ENCODE results near the gene EFTUD2.

DNA sequence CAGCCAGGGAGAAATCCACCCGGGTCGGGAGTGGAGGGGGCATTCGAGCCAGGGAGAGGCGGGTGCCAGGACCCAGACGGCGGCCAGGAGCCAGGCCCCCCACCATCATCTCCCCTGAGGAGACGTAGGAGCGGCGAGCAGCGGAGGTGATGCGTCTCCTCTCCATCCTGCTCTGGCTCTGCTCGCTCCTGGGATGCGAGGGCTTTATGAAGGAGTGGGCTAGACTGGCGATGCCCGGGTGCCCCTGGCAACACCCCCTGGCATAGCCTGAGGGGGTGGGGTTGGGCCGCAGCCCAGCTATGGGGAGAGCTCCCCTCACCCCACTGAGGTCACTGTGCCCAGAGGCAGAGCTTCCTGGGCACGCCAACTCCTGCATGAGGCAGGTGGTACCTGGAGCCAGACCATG is 16.1 kb upstream of the EFTUD2 start, which contains the start of gene GFAP:
- TF ChIP-seq ZFP30 (CRISPR knock-in tag; IDR thresholded peaks at IDR 0.05) (no peak), TCF4 (CRISPR knock-in tag; IDR thresholded peaks at IDR 0.05; ENCODE audit: borderline replicate concordance) (no peak), ZNF565 (CRISPR knock-in tag; conservative IDR thresholded peaks at IDR 0.05; ENCODE audit: low read depth) (no peak)
- TF ChIP-seq, protein P1, sequence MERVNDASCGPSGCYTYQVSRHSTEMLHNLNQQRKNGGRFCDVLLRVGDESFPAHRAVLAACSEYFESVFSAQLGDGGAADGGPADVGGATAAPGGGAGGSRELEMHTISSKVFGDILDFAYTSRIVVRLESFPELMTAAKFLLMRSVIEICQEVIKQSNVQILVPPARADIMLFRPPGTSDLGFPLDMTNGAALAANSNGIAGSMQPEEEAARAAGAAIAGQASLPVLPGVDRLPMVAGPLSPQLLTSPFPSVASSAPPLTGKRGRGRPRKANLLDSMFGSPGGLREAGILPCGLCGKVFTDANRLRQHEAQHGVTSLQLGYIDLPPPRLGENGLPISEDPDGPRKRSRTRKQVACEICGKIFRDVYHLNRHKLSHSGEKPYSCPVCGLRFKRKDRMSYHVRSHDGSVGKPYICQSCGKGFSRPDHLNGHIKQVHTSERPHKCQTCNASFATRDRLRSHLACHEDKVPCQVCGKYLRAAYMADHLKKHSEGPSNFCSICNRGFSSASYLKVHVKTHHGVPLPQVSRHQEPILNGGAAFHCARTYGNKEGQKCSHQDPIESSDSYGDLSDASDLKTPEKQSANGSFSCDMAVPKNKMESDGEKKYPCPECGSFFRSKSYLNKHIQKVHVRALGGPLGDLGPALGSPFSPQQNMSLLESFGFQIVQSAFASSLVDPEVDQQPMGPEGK (CRISPR knock-in tag; IDR thresholded peaks at IDR 0.05; ENCODE audit: borderline replicate concordance): no peak

Measured in SK-N-SH treated with all-trans-retinoic acid at 6 μM for 48 hours (cell line).